Common myeloid progenitor, CD34-positive (primary cell): Measurements from ENCODE around the gene DNAJC13.

Experiments used
- CTCF ChIA-PET: fragments of 350-600 bp; sonication (Branson Sonifier 250); formaldehyde crosslinking; loops from one replicate; lab custom pipeline; 2021; ENCODE audit warnings: antibody characterized with exemption; lab: Charles Lee
- POLR2A ChIA-PET: fragments of 350-600 bp; sonication (Branson Sonifier 250); formaldehyde crosslinking; loops from one replicate; lab custom pipeline; 2021; ENCODE audit warnings: antibody characterized with exemption; lab: Charles Lee
- DNase-seq, 3 donors: peaks; one replicate each; pipeline versions ENCODE4 v3.0.0 to v3.0.0-alpha.2; 2013
- H3K27ac ChIP-seq, 2 experiments: 1 replicate in 1 of 2; 2 replicates in 1 of 2; pipeline ENCODE4 v1.7.0; 2013; ENCODE audit warnings: inconsistent platforms in 2 of 2, low read length in 2 of 2, mild to moderate bottlenecking in 2 of 2, low read depth in 1 of 2, moderate library complexity in 1 of 2; ENCODE audit not compliant: severe bottlenecking in 2 of 2, insufficient read depth in 1 of 2, poor library complexity in 1 of 2
- H3K27me3 ChIP-seq, 5 experiments: replicated peaks in 2 of 5; 1 replicate in 3 of 5; 2 replicates in 2 of 5; pipeline versions ENCODE4 v1.6.1 to v1.7.0; 2013; ENCODE audit warnings: low read length in 4 of 5, mild to moderate bottlenecking in 2 of 5, moderate library complexity in 2 of 5, inconsistent platforms in 1 of 5; ENCODE audit not compliant: insufficient read depth in 5 of 5, control insufficient read depth in 4 of 5
- H3K36me3 ChIP-seq, 4 experiments: 1 replicate in 2 of 4; 2 replicates in 2 of 4; pipeline versions ENCODE4 v1.6.1 to v1.7.0; 2013; ENCODE audit warnings: low read length in 3 of 4, control low read depth in 1 of 4, mild to moderate bottlenecking in 1 of 4; ENCODE audit not compliant: control insufficient read depth in 4 of 4, insufficient read depth in 4 of 4
- H3K4me1 ChIP-seq, 4 experiments: 1 replicate in 3 of 4; 2 replicates in 1 of 4; pipeline versions ENCODE4 v1.6.1 to v1.7.1; 2013; ENCODE audit warnings: low read length in 3 of 4, mild to moderate bottlenecking in 3 of 4, control low read depth in 1 of 4, inconsistent platforms in 1 of 4, moderate library complexity in 1 of 4; ENCODE audit not compliant: control insufficient read depth in 4 of 4, insufficient read depth in 4 of 4; ENCODE audit errors: control extremely low read depth in 1 of 4
- H3K4me3 ChIP-seq, 7 experiments: 1 replicate in 4 of 7; 2 replicates in 3 of 7; pipeline versions ENCODE4 v1.5.1 to v1.7.0; 2013; ENCODE audit warnings: mild to moderate bottlenecking in 7 of 7, low read length in 6 of 7, moderate library complexity in 6 of 7, inconsistent platforms in 2 of 7, low read depth in 2 of 7, control low read depth in 1 of 7; ENCODE audit not compliant: insufficient read depth in 4 of 7, control insufficient read depth in 1 of 7; ENCODE audit errors: extremely low read depth in 1 of 7
- H3K9me3 ChIP-seq, 5 experiments: 1 replicate in 4 of 5; 2 replicates in 1 of 5; pipeline versions ENCODE4 v1.6.1 to v1.7.1; 2013; ENCODE audit warnings: low read length in 4 of 5, mild to moderate bottlenecking in 2 of 5, inconsistent platforms in 1 of 5, low read depth in 1 of 5, moderate library complexity in 1 of 5; ENCODE audit not compliant: control insufficient read depth in 4 of 5, insufficient read depth in 2 of 5; ENCODE audit errors: control extremely low read depth in 1 of 5
- WGBS: methylation state at CpG from one replicate; pipeline ENCODE4 v1.1.5; 2013; ENCODE audit not compliant: insufficient coverage; 5-methylcytosine and 5-hydroxymethylcytosine counted together

The DNAJC13 gene

GRCh38 chr3:132568422-132568821 lies 151.1 kb downstream of the DNAJC13 start:
- no peak overlapping the region for H3K4me3 ChIP-seq
- DNase-seq = no peak
- CTCF ChIA-PET = no interaction called here
- no CpG with 5 or more reads among the region's 2 CpGs for WGBS
- peaks cover 0 to 5% (median 2%) of the 10 kb centered on the region in 5 experiments for H3K9me3 ChIP-seq
- no peak overlapping the region for H3K27ac ChIP-seq
- no peaks in the 10 kb centered on the region for H3K27me3 ChIP-seq
- peaks cover 0 to 11% (median 6%) of the 10 kb centered on the region in 4 experiments for H3K36me3 ChIP-seq
- POLR2A ChIA-PET = no interaction called here
- H3K4me1 ChIP-seq = no peaks in the 10 kb centered on the region

- no peak for DNase-seq
Measured at GRCh38 chr3:132569153-132569552, 151.9 kb downstream of the DNAJC13 start.

GRCh38 chr3:132569580-132569979 lies 152.3 kb downstream of the DNAJC13 start:
- H3K4me3 ChIP-seq = no peak overlapping the region
- no peaks in the 10 kb centered on the region for H3K4me1 ChIP-seq
- no peak for DNase-seq
- H3K9me3 ChIP-seq = peaks cover 0 to 5% (median 2%) of the 10 kb centered on the region in 5 experiments
- 100% methylated on average over 1 of the region's 1 CpG for WGBS
- H3K36me3 ChIP-seq = peaks cover 3 to 14% (median 10%) of the 10 kb centered on the region in 4 experiments
- H3K27me3 ChIP-seq = no peaks in the 10 kb centered on the region
- ChIA-PET POLR2A (no interaction called here), CTCF (interaction anchor here (1.7 kb wide), 1 partner anchor 34 kb away, joined by 4 read pairs; no protein-coding TSS in a partner anchor)
- no peak overlapping the region for H3K27ac ChIP-seq

More at GRCh38 chr3:132569153-132569552, 151.9 kb downstream of the DNAJC13 start:
- ChIA-PET POLR2A (interaction anchor here (0.6 kb wide), 1 partner anchor 24 kb away, joined by 5 read pairs; no protein-coding TSS in a partner anchor), CTCF (no interaction called here)
- no peak overlapping the region for H3K27ac ChIP-seq
- H3K4me3 ChIP-seq = no peak overlapping the region
- H3K27me3 ChIP-seq = no peaks in the 10 kb centered on the region
- no CpG with 5 or more reads among the region's 2 CpGs for WGBS
- H3K9me3 ChIP-seq = peaks cover 0 to 5% (median 2%) of the 10 kb centered on the region in 5 experiments
- no peaks in the 10 kb centered on the region for H3K4me1 ChIP-seq
- peaks cover 3 to 14% (median 8%) of the 10 kb centered on the region in 4 experiments for H3K36me3 ChIP-seq

- H3K9me3 ChIP-seq = peaks cover 0 to 5% (median 2%) of the 10 kb centered on the region in 5 experiments
- ChIA-PET POLR2A (no interaction called here), CTCF (interaction anchor here (1.7 kb wide), 1 partner anchor 34 kb away, joined by 4 read pairs; no protein-coding TSS in a partner anchor)
- no peaks in the 10 kb centered on the region for H3K4me1 ChIP-seq
- H3K36me3 ChIP-seq = peaks cover 3 to 16% (median 7%) of the 10 kb centered on the region in 4 experiments
- no peaks in the 10 kb centered on the region for H3K27me3 ChIP-seq
- DNase-seq = no peak
- H3K4me3 ChIP-seq = no peak overlapping the region
- 83% methylated on average over 1 of the region's 2 CpGs for WGBS
- no peak overlapping the region for H3K27ac ChIP-seq
Measured at GRCh38 chr3:132570016-132570415, 152.7 kb downstream of the DNAJC13 start.

GRCh38 chr3:132573797-132574211 lies 156.5 kb downstream of the DNAJC13 start:
- POLR2A ChIA-PET = no interaction called here
- Histone ChIP-seq H3K4me1 (no peaks in the 10 kb centered on the region), H3K27ac (no peak overlapping the region), H3K9me3 (peaks cover 0 to 5% (median 2%) of the 10 kb centered on the region in 5 experiments), H3K36me3 (peaks cover 3 to 28% (median 12%) of the 10 kb centered on the region in 4 experiments), H3K4me3 (no peak overlapping the region), H3K27me3 (no peaks in the 10 kb centered on the region)
- CTCF ChIA-PET = interaction anchor here (0.9 kb wide), 1 partner anchor 67 kb away, joined by 3 read pairs; no protein-coding TSS in a partner anchor
- no peak for DNase-seq
- WGBS = 100% methylated on average over 1 of the region's 5 CpGs

- WGBS = no CpG with 5 or more reads among the region's 1 CpG
- POLR2A ChIA-PET = no interaction called here
- Histone ChIP-seq H3K4me3 (no peak overlapping the region), H3K27me3 (no peaks in the 10 kb centered on the region), H3K27ac (no peak overlapping the region), H3K4me1 (no peaks in the 10 kb centered on the region), H3K9me3 (peaks cover 0 to 3% (median 0%) of the 10 kb centered on the region in 5 experiments), H3K36me3 (peaks cover 0 to 4% (median 1%) of the 10 kb centered on the region in 4 experiments)
- CTCF ChIA-PET = no interaction called here
- no peak for DNase-seq
Measured at GRCh38 chr3:132587401-132587800, 170.1 kb downstream of the DNAJC13 start.
